Suprapubic skin (tissue), 4 donors: Measurements from ENCODE around the gene KBTBD2.

Experiments used
- CTCF ChIP-seq, 2 donors: fragments of 200-600 bp in 1 of 2; fragments of 450-650 bp in 1 of 2; sonication (generic) in 1 of 2; IDR thresholded peaks; one replicate each; pipeline ENCODE4 v1.5.1; 2016 to 2019; ENCODE audit warnings: antibody characterized with exemption in 2 of 2, mild to moderate bottlenecking in 1 of 2, moderate library complexity in 1 of 2
- EP300 ChIP-seq: sonication (generic); formaldehyde crosslinking; IDR thresholded peaks from one replicate; pipeline ENCODE4 v1.6.1; 2017; ENCODE audit warnings: antibody characterized with exemption
- POLR2A ChIP-seq, 2 donors: fragments of 450-650 bp; IDR thresholded peaks; one replicate each; pipeline ENCODE4 v1.6.1; 2017; ENCODE audit warnings: antibody characterized with exemption in 2 of 2, mild to moderate bottlenecking in 2 of 2, moderate library complexity in 2 of 2
- POLR2AphosphoS5 ChIP-seq, 3 donors: sonication (generic); formaldehyde crosslinking; IDR thresholded peaks; one replicate each; pipeline ENCODE4 v1.6.1; 2017; ENCODE audit warnings: antibody characterized with exemption in 3 of 3

GRCh38 chr7:32910195-32910594 is 18.6 kb upstream of the KBTBD2 start:
- no peak for TF ChIP-seq EP300
- TF ChIP-seq CTCF (IDR thresholded peaks at IDR 0.05), result no peak
- TF ChIP-seq POLR2A (IDR thresholded peaks at IDR 0.05), result no peak
- TF ChIP-seq POLR2AphosphoS5 (IDR thresholded peaks at IDR 0.05), result no peak
